Neuron (in vitro differentiated cells): Measurements from ENCODE around the gene CTSA.
"Not testable (repeated sequence)": the region's sequence is repeated elsewhere in the genome, so short reads cannot be mapped to it uniquely, and the experiment has no call there.

Source experiments
- H2AFZ ChIP-seq: one replicate; pipeline ENCODE4 v1.6.1; 2013; ENCODE audit warnings: low read depth, mild to moderate bottlenecking, inconsistent platforms, low read length, moderate library complexity
- H3K27me3 ChIP-seq: one replicate; pipeline ENCODE4 v1.6.1; 2013; ENCODE audit warnings: low read length; ENCODE audit not compliant: insufficient read depth
- H3K36me3 ChIP-seq: one replicate; pipeline ENCODE4 v1.6.1; 2013; ENCODE audit warnings: low read length; ENCODE audit not compliant: insufficient read depth
- H3K4me1 ChIP-seq: one replicate; pipeline ENCODE4 v1.6.1; 2013; ENCODE audit warnings: low read length; ENCODE audit not compliant: insufficient read depth
- H3K4me3 ChIP-seq: 2 replicates; pipeline ENCODE4 v1.5.1; 2013; ENCODE audit warnings: mild to moderate bottlenecking, low read length, moderate library complexity
- H3K9me3 ChIP-seq: one replicate; pipeline ENCODE4 v1.6.1; 2013; ENCODE audit warnings: low read length

The CTSA gene

DNA sequence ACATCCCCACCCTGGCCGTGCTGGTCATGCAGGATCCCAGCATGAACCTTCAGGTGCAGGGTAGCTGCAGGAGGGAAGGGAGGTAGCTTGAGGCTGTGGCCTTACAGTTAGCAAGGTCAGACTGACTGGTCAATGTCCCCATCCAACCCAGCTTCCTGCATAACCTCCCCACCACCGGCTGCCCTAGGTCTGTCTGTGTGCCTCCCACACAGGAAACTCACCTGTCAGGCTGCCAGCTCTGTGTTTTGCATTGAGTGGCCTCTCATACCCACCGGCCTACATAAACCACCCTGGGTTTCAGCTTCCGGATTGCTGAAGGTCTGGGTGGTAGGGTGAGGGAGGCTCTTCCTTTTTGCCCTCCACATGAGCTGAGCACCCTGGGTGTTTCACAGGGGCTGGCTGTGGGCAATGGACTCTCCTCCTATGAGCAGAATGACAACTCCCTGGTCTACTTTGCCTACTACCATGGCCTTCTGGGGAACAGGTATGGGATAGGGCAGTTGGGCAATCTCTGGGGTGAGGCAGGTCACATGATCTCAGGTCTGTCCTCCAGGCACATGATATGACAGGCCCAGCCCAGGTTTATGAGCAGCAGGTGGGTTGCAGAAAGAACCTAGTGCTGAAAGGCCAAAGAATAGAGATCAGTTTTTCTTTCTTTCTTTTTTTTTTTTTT lies 1.8 kb downstream of the CTSA start:
- Histone ChIP-seq H3K36me3 (peaks cover 25% of the 10 kb centered on the region), H3K4me3 (no peak overlapping the region), H3K27me3 (no peaks in the 10 kb centered on the region), H3K4me1 (peaks cover 26% of the 10 kb centered on the region), H3K9me3 (no peaks in the 10 kb centered on the region), H2AFZ (no peak overlapping the region)

GRCh38 chr20:45893831-45894230 lies 2.7 kb downstream of the CTSA start:
- Histone ChIP-seq H3K27me3 (no peaks in the 10 kb centered on the region), H2AFZ (no peak overlapping the region), H3K4me3 (no peak overlapping the region), H3K36me3 (peaks cover 34% of the 10 kb centered on the region), H3K9me3 (no peaks in the 10 kb centered on the region), H3K4me1 (peaks cover 26% of the 10 kb centered on the region)

DNA sequence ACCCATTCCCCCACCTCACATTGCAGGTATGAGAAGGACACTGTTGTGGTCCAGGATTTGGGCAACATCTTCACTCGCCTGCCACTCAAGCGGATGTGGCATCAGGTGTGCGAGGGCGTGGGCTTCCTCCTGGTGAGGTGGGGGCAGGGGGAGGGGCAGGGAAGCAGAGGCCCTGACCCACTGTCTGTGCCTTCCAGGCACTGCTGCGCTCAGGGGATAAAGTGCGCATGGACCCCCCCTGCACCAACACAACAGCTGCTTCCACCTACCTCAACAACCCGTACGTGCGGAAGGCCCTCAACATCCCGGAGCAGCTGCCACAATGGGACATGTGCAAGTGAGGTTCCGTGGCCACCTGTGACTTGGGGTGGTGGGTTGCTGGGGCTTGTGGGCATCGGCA lies 3.7 kb downstream of the CTSA start:
- peaks cover 26% of the 10 kb centered on the region for H3K4me1 ChIP-seq
- H3K36me3 ChIP-seq, result peaks cover 42% of the 10 kb centered on the region
- no peaks in the 10 kb centered on the region for H3K27me3 ChIP-seq

GRCh38 chr20:45896641-45897161 lies 5.6 kb downstream of the CTSA start:
- no peaks in the 10 kb centered on the region for H3K27me3 ChIP-seq
- no peaks in the 10 kb centered on the region for H3K9me3 ChIP-seq
- peaks cover 48% of the 10 kb centered on the region for H3K36me3 ChIP-seq
- peaks cover 18% of the 10 kb centered on the region for H3K4me1 ChIP-seq
- no peak overlapping the region for H2AFZ ChIP-seq
- no peak overlapping the region for H3K4me3 ChIP-seq

More for the DNA sequence above, 3.7 kb downstream of the CTSA start:
- H2AFZ ChIP-seq, result no peak overlapping the region
- no peaks in the 10 kb centered on the region for H3K9me3 ChIP-seq
- no peak overlapping the region for H3K4me3 ChIP-seq

DNA sequence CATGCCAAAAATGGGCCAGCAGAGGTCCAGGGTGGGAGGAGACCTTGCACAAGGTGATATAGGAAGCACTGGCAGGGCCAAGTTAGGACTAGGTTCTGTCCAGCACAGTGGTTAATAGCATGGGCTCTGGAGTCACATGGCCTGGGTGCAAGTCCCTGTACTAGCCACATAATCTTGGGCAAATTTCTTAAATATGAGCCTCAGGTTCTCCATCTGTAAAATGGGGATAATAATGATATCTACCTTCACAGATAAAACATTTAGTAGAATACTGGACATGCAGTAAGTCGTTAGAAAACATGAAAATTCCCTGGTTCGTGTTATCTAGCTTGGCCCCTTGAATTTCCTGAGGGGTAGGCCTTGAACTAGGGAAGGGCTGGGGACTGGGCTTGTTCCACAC lies 6.2 kb downstream of the CTSA start:
- Histone ChIP-seq H3K4me1 (peaks cover 13% of the 10 kb centered on the region), H3K27me3 (no peaks in the 10 kb centered on the region), H3K4me3 (no peak overlapping the region), H2AFZ (no peak overlapping the region), H3K36me3 (peaks cover 53% of the 10 kb centered on the region), H3K9me3 (no peaks in the 10 kb centered on the region)

GRCh38 chr20:45897692-45898091 lies 6.6 kb downstream of the CTSA start:
- Histone ChIP-seq H3K27me3 (no peaks in the 10 kb centered on the region), H3K4me1 (peaks cover 10% of the 10 kb centered on the region), H3K4me3 (no peak overlapping the region), H3K36me3 (peaks cover 57% of the 10 kb centered on the region), H2AFZ (no peak overlapping the region), H3K9me3 (no peaks in the 10 kb centered on the region)

DNA sequence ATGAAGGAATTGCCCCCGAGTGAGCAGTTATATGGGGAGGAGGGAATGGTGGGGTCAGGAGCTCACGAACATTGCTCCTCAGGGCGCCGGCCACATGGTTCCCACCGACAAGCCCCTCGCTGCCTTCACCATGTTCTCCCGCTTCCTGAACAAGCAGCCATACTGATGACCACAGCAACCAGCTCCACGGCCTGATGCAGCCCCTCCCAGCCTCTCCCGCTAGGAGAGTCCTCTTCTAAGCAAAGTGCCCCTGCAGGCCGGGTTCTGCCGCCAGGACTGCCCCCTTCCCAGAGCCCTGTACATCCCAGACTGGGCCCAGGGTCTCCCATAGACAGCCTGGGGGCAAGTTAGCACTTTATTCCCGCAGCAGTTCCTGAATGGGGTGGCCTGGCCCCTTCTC lies 7.2 kb downstream of the CTSA start:
- Histone ChIP-seq H3K36me3 (peaks cover 63% of the 10 kb centered on the region), H3K4me3 (no peak overlapping the region), H2AFZ (no peak overlapping the region), H3K9me3 (no peaks in the 10 kb centered on the region), H3K27me3 (no peaks in the 10 kb centered on the region), H3K4me1 (peaks cover 10% of the 10 kb centered on the region)

GRCh38 chr20:45899046-45899835 lies 8.1 kb downstream of the CTSA start:
- H3K9me3 ChIP-seq, result no peaks in the 10 kb centered on the region
- H3K4me1 ChIP-seq, result peaks cover 1% of the 10 kb centered on the region
- no peak overlapping the region for H3K4me3 ChIP-seq
- H3K27me3 ChIP-seq, result no peaks in the 10 kb centered on the region
- no peak overlapping the region for H2AFZ ChIP-seq
- peaks cover 71% of the 10 kb centered on the region for H3K36me3 ChIP-seq

DNA sequence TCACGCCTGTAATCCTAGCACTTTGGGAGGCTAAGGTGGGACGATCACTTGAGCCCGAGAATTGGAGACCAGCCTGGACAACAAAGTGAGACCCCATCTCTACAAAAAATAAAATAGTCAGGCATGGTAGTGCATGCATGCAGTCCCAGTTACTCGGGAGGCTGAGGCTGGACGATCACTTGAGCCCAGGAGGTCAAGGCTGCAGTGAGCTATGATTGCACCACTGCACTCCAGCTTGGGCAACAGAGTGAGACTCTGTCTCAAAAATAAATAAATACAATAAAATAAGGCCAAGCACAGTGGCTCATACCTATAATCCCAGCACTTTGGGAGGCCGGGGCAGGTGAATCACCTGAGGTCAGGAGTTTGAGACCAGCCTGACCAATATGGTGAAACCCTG lies 10.2 kb downstream of the CTSA start:
- not testable (repeated sequence) for H3K27me3 ChIP-seq, H2AFZ ChIP-seq, H3K9me3 ChIP-seq, H3K4me1 ChIP-seq, H3K4me3 ChIP-seq
- H3K36me3 ChIP-seq, result peaks cover 83% of the 10 kb centered on the region

DNA sequence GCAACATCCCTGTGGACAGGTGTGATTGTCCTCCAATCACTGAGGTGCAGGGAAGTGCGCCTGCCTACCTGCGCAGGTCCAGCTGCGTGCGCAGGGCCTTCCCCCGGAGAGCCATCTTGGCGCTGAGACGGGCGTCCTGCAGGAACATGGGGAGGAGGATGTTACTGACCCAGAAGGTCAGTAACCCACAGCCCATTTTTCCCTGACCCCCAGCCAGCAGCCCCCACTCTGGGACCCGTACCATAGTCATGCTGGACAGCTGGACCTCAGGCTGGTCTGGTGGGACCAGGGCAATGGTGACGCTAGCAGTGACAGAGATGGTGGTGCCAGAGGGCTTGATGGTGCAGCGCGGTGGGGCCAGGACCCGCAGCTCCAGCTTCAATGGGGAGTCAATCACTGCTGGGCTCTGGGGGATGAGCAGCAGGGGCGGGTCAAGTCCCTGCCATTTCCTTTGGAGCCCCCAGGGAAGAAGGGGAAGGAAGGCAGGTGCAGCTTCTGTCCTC lies 11.1 kb downstream of the CTSA start:
- Histone ChIP-seq H3K27me3 (no peaks in the 10 kb centered on the region), H3K4me3 (no peak overlapping the region), H3K9me3 (no peaks in the 10 kb centered on the region), H3K36me3 (peaks cover 77% of the 10 kb centered on the region), H2AFZ (no peak overlapping the region), H3K4me1 (no peaks in the 10 kb centered on the region)

- H2AFZ ChIP-seq, result no peak overlapping the region
- peaks cover 6% of the 10 kb centered on the region for H3K4me1 ChIP-seq
- no peak overlapping the region for H3K4me3 ChIP-seq
- H3K9me3 ChIP-seq, result no peaks in the 10 kb centered on the region
- H3K36me3 ChIP-seq, result peaks cover 75% of the 10 kb centered on the region
- no peaks in the 10 kb centered on the region for H3K27me3 ChIP-seq
Observed at GRCh38 chr20:45904583-45905504, 13.7 kb downstream of the CTSA start.

DNA sequence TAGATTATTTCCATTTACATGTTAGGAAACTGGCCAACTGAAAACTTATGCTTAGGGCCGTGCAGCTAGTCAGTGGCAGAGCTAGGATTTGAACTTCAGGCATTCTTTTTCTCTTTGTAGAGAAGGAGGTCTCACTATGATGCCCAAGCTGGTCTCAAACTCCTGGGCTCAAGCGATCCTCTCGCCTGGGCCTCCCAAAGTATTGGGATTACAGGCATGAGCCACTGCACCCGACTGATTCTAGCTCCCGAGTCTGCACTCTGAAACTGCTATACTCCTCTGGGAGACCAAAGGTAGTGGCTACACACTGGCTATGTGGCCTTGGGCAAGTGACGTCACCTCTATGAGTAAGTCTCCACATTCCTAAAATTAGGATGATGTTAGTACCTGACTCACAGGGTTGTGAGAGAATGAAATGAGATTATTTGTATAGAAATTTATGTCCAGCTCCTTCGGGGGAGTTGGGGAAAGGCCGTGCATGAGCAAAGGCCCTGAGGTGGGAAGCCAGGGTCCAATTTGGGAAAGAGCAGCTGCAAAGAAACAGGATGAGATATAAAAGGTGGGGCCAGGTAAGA lies 14.5 kb downstream of the CTSA start:
- H3K27me3 ChIP-seq, result no peaks in the 10 kb centered on the region

More for the DNA sequence above, 14.5 kb downstream of the CTSA start:
- no peak overlapping the region for H3K4me3 ChIP-seq
- no peaks in the 10 kb centered on the region for H3K9me3 ChIP-seq
- H3K4me1 ChIP-seq, result peaks cover 11% of the 10 kb centered on the region
- no peak overlapping the region for H2AFZ ChIP-seq
- peaks cover 76% of the 10 kb centered on the region for H3K36me3 ChIP-seq
